Neural progenitor cell (in vitro differentiated cells): Measurements from ENCODE around the gene SLC15A4. TPM values are rescaled to one million over a fixed set of nuclear protein-coding genes. Genes with fewer than 3 reads are reported as not detected.

Experiments
- DNase-seq: peaks from one replicate; pipeline ENCODE4 v3.0.0-alpha.2; 2016; ENCODE audit warnings: low spot score
- H2AFZ ChIP-seq: fragments of 200-600 bp; sonication (generic); replicated peaks from 2 replicates; pipeline ENCODE4 v1.6.1; 2016; ENCODE audit warnings: antibody characterized with exemption
- H3F3A ChIP-seq: fragments of 200-600 bp; sonication (generic); 2 replicates; pipeline ENCODE4 v1.6.1; 2016; ENCODE audit warnings: antibody characterized with exemption, low read depth
- H3K27ac ChIP-seq: fragments of 200-600 bp; sonication (generic); 2 replicates; pipeline ENCODE4 v1.5.1; 2016; ENCODE audit warnings: mild to moderate bottlenecking
- H3K27me3 ChIP-seq: fragments of 200-600 bp; sonication (generic); 2 replicates; pipeline ENCODE4 v1.6.1; 2016; ENCODE audit warnings: mild to moderate bottlenecking, moderate library complexity
- H3K36me3 ChIP-seq: fragments of 200-600 bp; sonication (generic); 2 replicates; pipeline ENCODE4 v1.5.1; 2016
- H3K4me1 ChIP-seq: fragments of 200-600 bp; sonication (generic); 2 replicates; pipeline ENCODE4 v1.6.1; 2016; ENCODE audit warnings: mixed run types
- H3K4me2 ChIP-seq: fragments of 200-600 bp; sonication (generic); 2 replicates; pipeline ENCODE4 v1.6.1; 2016
- H3K4me3 ChIP-seq: fragments of 200-600 bp; sonication (generic); 2 replicates; pipeline ENCODE4 v1.5.1; 2016
- H3K79me2 ChIP-seq: fragments of 200-600 bp; sonication (generic); 2 replicates; pipeline ENCODE4 v1.6.1; 2016; ENCODE audit warnings: low read depth
- H3K9ac ChIP-seq: fragments of 200-600 bp; sonication (generic); 2 replicates; pipeline ENCODE4 v1.6.1; 2016
- H3K9me3 ChIP-seq: fragments of 200-600 bp; sonication (generic); 2 replicates; pipeline ENCODE4 v1.5.1; 2016; ENCODE audit warnings: low read depth
- H4K20me1 ChIP-seq: fragments of 200-600 bp; sonication (generic); 2 replicates; pipeline ENCODE4 v1.6.1; 2016; ENCODE audit warnings: low read depth
- H3K27ac Mint-ChIP-seq: 3 replicates; pipeline ENCODE4 v1.8.0; 2021; ENCODE audit warnings: mixed read lengths
- H3K27me3 Mint-ChIP-seq: 2 replicates; pipeline ENCODE4 v1.8.0; 2022; ENCODE audit warnings: low read depth, mild to moderate bottlenecking, inconsistent platforms, moderate library complexity, mixed read lengths; ENCODE audit not compliant: insufficient read depth
- H3K36me3 Mint-ChIP-seq: 3 replicates; pipeline ENCODE4 v1.8.0; 2021; ENCODE audit warnings: mixed read lengths
- H3K4me1 Mint-ChIP-seq: 3 replicates; pipeline ENCODE4 v1.8.0; 2021; ENCODE audit warnings: mixed read lengths
- H3K4me3 Mint-ChIP-seq: 3 replicates; pipeline ENCODE4 v1.8.0; 2021; ENCODE audit warnings: mild to moderate bottlenecking, moderate library complexity, mixed read lengths
- H3K9me3 Mint-ChIP-seq: 3 replicates; pipeline ENCODE4 v1.8.0; 2020; ENCODE audit warnings: mixed read lengths
- CTCF ChIP-seq: fragments of 200-600 bp; sonication (generic); IDR thresholded peaks from 2 replicates; pipeline ENCODE4 v1.5.1; 2017; ENCODE audit warnings: antibody characterized with exemption, mild to moderate bottlenecking
- EZH2 ChIP-seq: fragments of 200-600 bp; sonication (generic); IDR thresholded peaks from 2 replicates; pipeline ENCODE4 v1.6.1; 2017; ENCODE audit warnings: antibody characterized with exemption, mild to moderate bottlenecking, moderate library complexity
- EZH2phosphoT487 ChIP-seq: fragments of 200-600 bp; sonication (generic); IDR thresholded peaks from 2 replicates; pipeline ENCODE4 v1.6.1; 2017; ENCODE audit warnings: antibody characterized with exemption
- total RNA-seq: library from RNA; depleted of rRNA; stranded (reverse); fragments of >200 nt; gene quantifications from 2 replicates; pipeline ENCODE4 v1.2.3, GENCODE V29; 2015; ENCODE audit warnings: low replicate concordance

Gene SLC15A4
- total RNA-seq, 1 donor from 2014 or later: 42.3 TPM

GRCh38 chr12:128861226-128862016, 37.7 kb upstream of the SLC15A4 start:
- no peaks in the 10 kb centered on the region for H3K9me3 Mint-ChIP-seq
- Histone ChIP-seq H3K9me3 (no peaks in the 10 kb centered on the region), H3K36me3 (no peaks in the 10 kb centered on the region), H4K20me1 (no peaks in the 10 kb centered on the region), H3K4me1 (no peaks in the 10 kb centered on the region), H3K9ac (no peak overlapping the region), H3K4me3 (no peak overlapping the region), H3K27ac (no peak overlapping the region), H3K27me3 (no peaks in the 10 kb centered on the region), H2AFZ (no peak overlapping the region), H3F3A (peaks cover 3% of the 10 kb centered on the region), H3K79me2 (no peaks in the 10 kb centered on the region), H3K4me2 (no peak overlapping the region)
- peaks cover 3% of the 10 kb centered on the region for H3K36me3 Mint-ChIP-seq
- DNase-seq: no peak
- no peak overlapping the region for H3K4me3 Mint-ChIP-seq
- H3K27ac Mint-ChIP-seq: no peak overlapping the region
- H3K4me1 Mint-ChIP-seq: peaks cover 16% of the 10 kb centered on the region
- peaks cover 7% of the 10 kb centered on the region for H3K27me3 Mint-ChIP-seq
- no peak for TF ChIP-seq EZH2
- TF ChIP-seq EZH2phosphoT487: no peak
- TF ChIP-seq CTCF: no peak

- Histone ChIP-seq H3F3A (peaks cover 10% of the 10 kb centered on the region), H3K4me2 (no peak overlapping the region), H3K36me3 (no peaks in the 10 kb centered on the region), H3K9me3 (no peaks in the 10 kb centered on the region), H3K79me2 (no peaks in the 10 kb centered on the region), H3K4me1 (no peaks in the 10 kb centered on the region), H3K27ac (no peak overlapping the region), H3K27me3 (no peaks in the 10 kb centered on the region), H4K20me1 (no peaks in the 10 kb centered on the region), H3K4me3 (no peak overlapping the region), H3K9ac (no peak overlapping the region), H2AFZ (no peak overlapping the region)
- Mint-ChIP-seq H3K27me3 (peaks cover 7% of the 10 kb centered on the region), H3K4me3 (no peak overlapping the region), H3K36me3 (peaks cover 3% of the 10 kb centered on the region), H3K9me3 (no peaks in the 10 kb centered on the region), H3K4me1 (peaks cover 13% of the 10 kb centered on the region), H3K27ac (no peak overlapping the region)
- DNase-seq: no peak
- TF ChIP-seq CTCF: no peak
- no peak for TF ChIP-seq EZH2
- no peak for TF ChIP-seq EZH2phosphoT487
Measured at GRCh38 chr12:128859311-128859710, 35.6 kb upstream of the SLC15A4 start.

- Histone ChIP-seq H3K36me3 (no peaks in the 10 kb centered on the region), H3K27ac (no peak overlapping the region), H3K4me1 (peaks cover 3% of the 10 kb centered on the region), H3F3A (peaks cover 26% of the 10 kb centered on the region), H3K4me3 (no peak overlapping the region), H3K27me3 (peaks cover 15% of the 10 kb centered on the region), H3K79me2 (no peaks in the 10 kb centered on the region), H3K4me2 (no peak overlapping the region), H3K9ac (no peak overlapping the region), H3K9me3 (no peaks in the 10 kb centered on the region), H4K20me1 (no peaks in the 10 kb centered on the region), H2AFZ (no peak overlapping the region)
- no peaks in the 10 kb centered on the region for H3K9me3 Mint-ChIP-seq
- peaks cover 12% of the 10 kb centered on the region for H3K4me1 Mint-ChIP-seq
- no peak overlapping the region for H3K4me3 Mint-ChIP-seq
- no peak for DNase-seq
- no peak overlapping the region for H3K27ac Mint-ChIP-seq
- H3K27me3 Mint-ChIP-seq: peaks cover 12% of the 10 kb centered on the region
- H3K36me3 Mint-ChIP-seq: no peaks in the 10 kb centered on the region
- no peak for TF ChIP-seq EZH2phosphoT487
- no peak for TF ChIP-seq CTCF
Measured at GRCh38 chr12:128857133-128857763, 33.5 kb upstream of the SLC15A4 start.
